HFF-Myc (cell line): ENCODE data around the gene MPP2.

Experiments
- DNase-seq: peaks from one replicate; pipeline ENCODE4 v3.0.0-alpha.2; 2011; ENCODE audit warnings: low read depth; ENCODE audit errors: extremely low read depth
- H3K4me3 ChIP-seq: replicated peaks from 2 replicates; pipeline ENCODE4 v1.5.1; 2011; ENCODE audit warnings: low read depth, mild to moderate bottlenecking, control low read depth, low read length
- TF ChIP-seq, protein P1 (sequence below): IDR thresholded peaks from 2 replicates; pipeline ENCODE4 v1.5.1; 2012; ENCODE audit warnings: mild to moderate bottlenecking, low read depth, low read length, control low read depth; ENCODE audit errors: missing control alignments

MPP2 gene

GRCh38 chr17:43855061-43855460 lies 52.3 kb downstream of the MPP2 start:
- H3K4me3 ChIP-seq = no peak overlapping the region
- DNase-seq = no peak
- TF ChIP-seq, protein P1, sequence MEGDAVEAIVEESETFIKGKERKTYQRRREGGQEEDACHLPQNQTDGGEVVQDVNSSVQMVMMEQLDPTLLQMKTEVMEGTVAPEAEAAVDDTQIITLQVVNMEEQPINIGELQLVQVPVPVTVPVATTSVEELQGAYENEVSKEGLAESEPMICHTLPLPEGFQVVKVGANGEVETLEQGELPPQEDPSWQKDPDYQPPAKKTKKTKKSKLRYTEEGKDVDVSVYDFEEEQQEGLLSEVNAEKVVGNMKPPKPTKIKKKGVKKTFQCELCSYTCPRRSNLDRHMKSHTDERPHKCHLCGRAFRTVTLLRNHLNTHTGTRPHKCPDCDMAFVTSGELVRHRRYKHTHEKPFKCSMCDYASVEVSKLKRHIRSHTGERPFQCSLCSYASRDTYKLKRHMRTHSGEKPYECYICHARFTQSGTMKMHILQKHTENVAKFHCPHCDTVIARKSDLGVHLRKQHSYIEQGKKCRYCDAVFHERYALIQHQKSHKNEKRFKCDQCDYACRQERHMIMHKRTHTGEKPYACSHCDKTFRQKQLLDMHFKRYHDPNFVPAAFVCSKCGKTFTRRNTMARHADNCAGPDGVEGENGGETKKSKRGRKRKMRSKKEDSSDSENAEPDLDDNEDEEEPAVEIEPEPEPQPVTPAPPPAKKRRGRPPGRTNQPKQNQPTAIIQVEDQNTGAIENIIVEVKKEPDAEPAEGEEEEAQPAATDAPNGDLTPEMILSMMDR = no peak

- DNase-seq = no peak
- H3K4me3 ChIP-seq = no peak overlapping the region
- TF ChIP-seq, protein P1 = no peak
These were observed 52.8 kb downstream of the MPP2 start for GRCh38 chr17:43854498-43854897.

- no peak for DNase-seq
- TF ChIP-seq, protein P1 = no peak
- no peak overlapping the region for H3K4me3 ChIP-seq
These were observed 53.8 kb downstream of the MPP2 start for GRCh38 chr17:43853546-43853945.

- no peak overlapping the region for H3K4me3 ChIP-seq
- no peak for DNase-seq
- TF ChIP-seq, protein P1 = no peak
These were observed 54.8 kb downstream of the MPP2 start for GRCh38 chr17:43852571-43852970.

GRCh38 chr17:43849116-43849515 lies 58.2 kb downstream of the MPP2 start:
- DNase-seq = no peak
- no peak overlapping the region for H3K4me3 ChIP-seq
- TF ChIP-seq, protein P1 = no peak

- TF ChIP-seq, protein P1 = no peak
- H3K4me3 ChIP-seq = no peak overlapping the region
- DNase-seq = no peak
These were observed 58.7 kb downstream of the MPP2 start for GRCh38 chr17:43848601-43849000.

DNA sequence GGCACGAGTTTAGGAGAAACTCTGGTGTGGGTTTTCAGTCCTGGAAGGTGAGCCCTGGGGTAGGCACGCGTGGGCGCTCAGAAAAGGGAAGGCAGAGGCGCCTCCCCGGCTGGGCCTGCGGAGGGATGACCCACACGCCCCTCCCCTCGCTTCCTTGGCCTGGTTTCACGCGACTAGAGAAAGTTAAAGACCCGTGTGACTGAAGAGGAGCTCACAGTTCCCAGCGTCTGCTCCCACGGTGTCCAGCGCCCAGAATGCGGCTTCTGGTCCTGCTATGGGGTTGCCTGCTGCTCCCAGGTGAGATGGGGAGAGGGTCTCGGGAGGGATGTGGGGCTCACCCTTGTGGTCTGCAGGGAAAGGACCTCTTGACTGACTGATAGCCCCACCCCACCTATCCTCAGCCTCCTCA lies 60.4 kb downstream of the MPP2 start, which contains the start of gene CD300LG:
Gene CD300LG, plus strand, starts transcription at position 214 of the 409 bp plus-strand sequence. Its CDS starts 41 bp downstream, at position 255.
- no peak within 1 kb of the TSS for H3K4me3 ChIP-seq
- no peak for DNase-seq
- TF ChIP-seq, protein P1 = no peak
